Stimulated activated CD8-positive, alpha-beta memory T cell treated with anti-CD3 and anti-CD28 coated beads, Interleukin-4, amount 100 ng/mL, for 24 hours (primary cell): ENCODE measurements around the gene MMP17.
A peak's percentile ranks its signal among the peaks of the same experiment; 100 is the strongest.
"Not testable (repeated sequence)": the region's sequence is repeated elsewhere in the genome, so short reads cannot be mapped to it uniquely, and the experiment has no call there.

Experiments
- DNase-seq: peaks from one replicate; pipeline ENCODE4 v3.0.0-alpha.2; 2020; ENCODE audit warnings: low read depth

MMP17 gene

GRCh38 chr12:131865180-131865875 lies 37.1 kb downstream of the MMP17 start:
- DNase-seq, result no peak

- no peak for DNase-seq
These were observed 39.3 kb downstream of the MMP17 start for GRCh38 chr12:131867471-131867870.

- no peak for DNase-seq
These were observed 39.9 kb downstream of the MMP17 start for GRCh38 chr12:131867891-131868675.

GRCh38 chr12:131869871-131870418 lies 41.8 kb downstream of the MMP17 start:
- DNase-seq, result no peak

- no peak for DNase-seq
These were observed 43.5 kb downstream of the MMP17 start for GRCh38 chr12:131871677-131872076.

- DNase-seq, result no peak
These were observed 44.2 kb downstream of the MMP17 start for GRCh38 chr12:131872154-131873051.

GRCh38 chr12:131873293-131873692 lies 45.1 kb downstream of the MMP17 start:
- DNase-seq, result no peak

GRCh38 chr12:131874972-131875371 lies 46.8 kb downstream of the MMP17 start:
- not testable (repeated sequence) for DNase-seq

GRCh38 chr12:131877216-131877615 lies 49.0 kb downstream of the MMP17 start:
- not testable (repeated sequence) for DNase-seq

GRCh38 chr12:131878436-131878835 lies 50.2 kb downstream of the MMP17 start:
- DNase-seq, result not testable (repeated sequence)

- DNase-seq, result no peak
These were observed 54.8 kb downstream of the MMP17 start for GRCh38 chr12:131882804-131883520.

GRCh38 chr12:131883521-131883900 lies 55.3 kb downstream of the MMP17 start:
- no peak for DNase-seq

- not testable (repeated sequence) for DNase-seq
These were observed 56.9 kb downstream of the MMP17 start for GRCh38 chr12:131885076-131885475.

GRCh38 chr12:131885543-131886057 lies 57.4 kb downstream of the MMP17 start:
- DNase-seq, result no peak

- not testable (repeated sequence) for DNase-seq
These were observed 63.5 kb downstream of the MMP17 start for GRCh38 chr12:131891722-131892121.

- DNase-seq, result no peak
These were observed 64.8 kb downstream of the MMP17 start for GRCh38 chr12:131892711-131893604.

- DNase-seq, result no peak
These were observed 65.6 kb downstream of the MMP17 start for GRCh38 chr12:131893605-131894312.

- peak; percentile 91 for DNase-seq
These were observed 66.2 kb downstream of the MMP17 start, which contains the start of gene ULK1 for GRCh38 chr12:131894313-131894860. Gene ULK1 (plus strand): TSS chr12:131894622. CDS start chr12:131895002, 380 bp downstream.
